ENCODE results near the gene CRKL.
"Not testable (repeated sequence)": the region's sequence is repeated elsewhere in the genome, so short reads cannot be mapped to it uniquely, and the experiment has no call there.

CRKL gene

GRCh38 chr22:20933910-20934309, 16.7 kb downstream of the CRKL start:
- DNase-seq (ENCODE audit: low read depth): no peak

- not testable (repeated sequence) for DNase-seq (ENCODE audit: low read depth)
Measured at GRCh38 chr22:20935049-20935448, 17.8 kb downstream of the CRKL start.

- not testable (repeated sequence) for DNase-seq (ENCODE audit: low read depth)
Measured at GRCh38 chr22:20935780-20936539, 18.8 kb downstream of the CRKL start.

- no peak for DNase-seq (ENCODE audit: low read depth)
Measured at GRCh38 chr22:20937031-20937793, 20.0 kb downstream of the CRKL start.

GRCh38 chr22:20937794-20938671, 20.8 kb downstream of the CRKL start:
- no peak for DNase-seq (ENCODE audit: low read depth)

GRCh38 chr22:20939457-20940185, 22.4 kb downstream of the CRKL start:
- not testable (repeated sequence) for DNase-seq (ENCODE audit: low read depth)

GRCh38 chr22:20940186-20940651, 23.0 kb downstream of the CRKL start:
- no peak for DNase-seq (ENCODE audit: low read depth)

GRCh38 chr22:20940904-20941385, 23.7 kb downstream of the CRKL start:
- no peak for DNase-seq (ENCODE audit: low read depth)

- DNase-seq (ENCODE audit: low read depth): not testable (repeated sequence)
Measured at GRCh38 chr22:20942203-20942902, 25.1 kb downstream of the CRKL start.

- DNase-seq (ENCODE audit: low read depth): no peak
Measured at GRCh38 chr22:20943104-20943933, 26.1 kb downstream of the CRKL start.

GRCh38 chr22:20944042-20944441, 26.8 kb downstream of the CRKL start:
- DNase-seq (ENCODE audit: low read depth): no peak

GRCh38 chr22:20945578-20945934, 28.3 kb downstream of the CRKL start:
- no peak for DNase-seq (ENCODE audit: low read depth)

GRCh38 chr22:20946080-20946986, 29.1 kb downstream of the CRKL start:
- DNase-seq (ENCODE audit: low read depth): no peak

GRCh38 chr22:20946991-20947390, 29.8 kb downstream of the CRKL start:
- no peak for DNase-seq (ENCODE audit: low read depth)

GRCh38 chr22:20948450-20948849, 31.2 kb downstream of the CRKL start:
- DNase-seq (ENCODE audit: low read depth): no peak

- DNase-seq (ENCODE audit: low read depth): no peak
Measured at GRCh38 chr22:20948989-20949388, 31.8 kb downstream of the CRKL start.

- no peak for DNase-seq (ENCODE audit: low read depth)
Measured at GRCh38 chr22:20949698-20950183, 32.5 kb downstream of the CRKL start.

- no peak for DNase-seq (ENCODE audit: low read depth)
Measured at GRCh38 chr22:20951151-20951931, 34.1 kb downstream of the CRKL start.
